ENCODE measurements around the gene SEC63.

SEC63 gene

GRCh38 chr6:107821591-107821990 is 136.4 kb downstream of the SEC63 start:
- TF ChIP-seq CTCF (conservative IDR thresholded peaks at IDR 0.05; ENCODE audit: low read depth, low read length), result no peak
- DNase-seq (ENCODE audit: low read depth), result no peak
- H3K4me3 ChIP-seq (ENCODE audit: low read length), result no peak overlapping the region

- DNase-seq (ENCODE audit: low read depth), result no peak
- H3K4me3 ChIP-seq (ENCODE audit: low read length), result peak overlapping the region; percentile 17
These were observed 137.4 kb downstream of the SEC63 start for GRCh38 chr6:107820338-107821261.

GRCh38 chr6:107819964-107820337 is 138.1 kb downstream of the SEC63 start:
- TF ChIP-seq CTCF (conservative IDR thresholded peaks at IDR 0.05; ENCODE audit: low read depth, low read length), result no peak
- no peak for DNase-seq (ENCODE audit: low read depth)
- H3K4me3 ChIP-seq (ENCODE audit: low read length), result no peak overlapping the region

More at GRCh38 chr6:107820338-107821261, 137.4 kb downstream of the SEC63 start:
- TF ChIP-seq CTCF (conservative IDR thresholded peaks at IDR 0.05; ENCODE audit: low read depth, low read length), result no peak

GRCh38 chr6:107819217-107819616 is 138.8 kb downstream of the SEC63 start:
- no peak overlapping the region for H3K4me3 ChIP-seq (ENCODE audit: low read length)
- TF ChIP-seq CTCF (conservative IDR thresholded peaks at IDR 0.05; ENCODE audit: low read depth, low read length), result no peak
- DNase-seq (ENCODE audit: low read depth), result no peak

- no peak overlapping the region for H3K4me3 ChIP-seq (ENCODE audit: low read length)
- DNase-seq (ENCODE audit: low read depth), result no peak
- TF ChIP-seq CTCF (conservative IDR thresholded peaks at IDR 0.05; ENCODE audit: low read depth, low read length), result no peak
These were observed 139.7 kb downstream of the SEC63 start for GRCh38 chr6:107818272-107818671.

GRCh38 chr6:107817784-107818183 is 140.2 kb downstream of the SEC63 start:
- H3K4me3 ChIP-seq (ENCODE audit: low read length), result no peak overlapping the region
- TF ChIP-seq CTCF (conservative IDR thresholded peaks at IDR 0.05; ENCODE audit: low read depth, low read length), result no peak
- DNase-seq (ENCODE audit: low read depth), result no peak
